GM12878 (cell line): ENCODE results near the gene SPTAN1. TPM values are rescaled to one million over a fixed set of nuclear protein-coding genes. Genes with fewer than 3 reads are reported as not detected.

ENCODE experiments used
- ATAC-seq: fragments of 200-7000 bp; cut with Tn5 transposase; 3 replicates; pipeline ENCODE4 v1.9.1; 2020; ENCODE audit warnings: mild to moderate bottlenecking, moderate library complexity
- BruUV-seq: library from RNA; stranded (reverse); fragments of 400-500 nt; replicated peaks from 2 replicates; lab custom pipeline; 2021; lab: Mats Ljungman, UMichigan
- CTCF ChIA-PET: fragments of 300-600 bp; sonication (Branson Sonifier 250); formaldehyde crosslinking; extraction: SDS; loops from one replicate; lab custom pipeline; 2021; ENCODE audit warnings: inconsistent platforms; lab: Yijun Ruan, JAX
- POLR2A ChIA-PET: fragments of 350-600 bp; formaldehyde crosslinking; extraction: SDS; loops from one replicate; lab custom pipeline; 2021; ENCODE audit warnings: inconsistent platforms; lab: Charles Lee
- RAD21 ChIA-PET: fragments of 300-600 bp; sonication (Branson Sonifier 250); formaldehyde crosslinking; loops from one replicate; lab custom pipeline; 2023; ENCODE audit warnings: antibody characterized with exemption; ENCODE audit not compliant: unreplicated experiment; lab: Charles Lee
- SMC1A ChIA-PET: fragments of 300-600 bp; sonication (Branson Sonifier 250); formaldehyde crosslinking; loops from one replicate; lab custom pipeline; 2023; ENCODE audit not compliant: unreplicated experiment, uncharacterized antibody; lab: Charles Lee
- DNase-seq: peaks from one replicate; pipeline ENCODE4 v3.0.0-alpha.2; 2011; ENCODE audit warnings: low read depth, low spot score
- FAIRE-seq: peaks from 3 replicates; lab custom pipeline; 2011; peaks lifted over from hg19 to GRCh38; lab: Jason Lieb, UNC
- H2AFZ ChIP-seq: 2 replicates; pipeline ENCODE4 v1.6.0; 2011; ENCODE audit warnings: low read depth, low read length, control low read depth; ENCODE audit not compliant: control insufficient read depth
- H3K27ac ChIP-seq: 2 replicates; pipeline ENCODE4 v1.5.1; 2011; ENCODE audit warnings: control low read depth; ENCODE audit not compliant: control insufficient read depth, insufficient read depth
- H3K27me3 ChIP-seq, 2 experiments: replicated peaks in 1 of 2; 2 replicates each; pipeline versions ENCODE4 v1.6.0 to v1.6.1; 2011; ENCODE audit warnings: low read length in 1 of 2; ENCODE audit not compliant: control insufficient read depth in 2 of 2, insufficient read depth in 2 of 2
- H3K36me3 ChIP-seq, 2 experiments: 2 replicates each; pipeline ENCODE4 v1.5.1; 2011; ENCODE audit warnings: low read length in 1 of 2; ENCODE audit not compliant: control insufficient read depth in 2 of 2, insufficient read depth in 2 of 2
- H3K4me1 ChIP-seq: 2 replicates; pipeline ENCODE4 v1.6.1; 2011; ENCODE audit warnings: mild to moderate bottlenecking, low read length, moderate library complexity, mixed read lengths; ENCODE audit not compliant: control insufficient read depth, insufficient read depth
- H3K4me2 ChIP-seq: 2 replicates; pipeline ENCODE4 v1.6.0; 2011; ENCODE audit warnings: control low read depth; ENCODE audit not compliant: control insufficient read depth, insufficient read depth
- H3K4me3 ChIP-seq: fragments of 200-600 bp; sonication (generic); 2 replicates; pipeline ENCODE4 v1.5.1; 2016
- H3K79me2 ChIP-seq: 2 replicates; pipeline ENCODE4 v1.6.0; 2011; ENCODE audit warnings: low read length; ENCODE audit not compliant: control insufficient read depth, insufficient read depth
- H3K9ac ChIP-seq: 2 replicates; pipeline ENCODE4 v1.8.0; 2011; ENCODE audit warnings: low read length, control low read depth, mixed read lengths; ENCODE audit not compliant: control insufficient read depth, insufficient read depth
- H3K9me3 ChIP-seq: replicated peaks from 3 replicates; pipeline ENCODE4 v1.5.1; 2011; ENCODE audit warnings: mild to moderate bottlenecking, low read length; ENCODE audit not compliant: control insufficient read depth, insufficient read depth
- H4K20me1 ChIP-seq: 2 replicates; pipeline ENCODE4 v1.6.0; 2011; ENCODE audit not compliant: control insufficient read depth, insufficient read depth
- CHD1 ChIP-seq: IDR thresholded peaks from 2 replicates; pipeline ENCODE4 v1.6.1; 2012; ENCODE audit warnings: low read depth, low read length, improper control_type of control experiment
- IKZF2 ChIP-seq, 2 experiments: fragments of 450-650 bp; IDR thresholded peaks; 2 replicates each; pipeline ENCODE4 v1.6.1; 2017; ENCODE audit warnings: mild to moderate bottlenecking in 2 of 2, moderate library complexity in 2 of 2
- KAT2A ChIP-seq: conservative IDR thresholded peaks from 2 replicates; pipeline ENCODE4 v1.6.1; 2011; ENCODE audit warnings: low read depth, low read length; ENCODE audit not compliant: control insufficient read depth
- SMAD1 ChIP-seq: fragments of 450-650 bp; IDR thresholded peaks from 2 replicates; pipeline ENCODE4 v1.6.1; 2018; ENCODE audit warnings: mild to moderate bottlenecking, low read depth; ENCODE audit not compliant: partially characterized antibody
- SREBF2 ChIP-seq: IDR thresholded peaks from 2 replicates; pipeline ENCODE4 v1.6.1; 2012; ENCODE audit warnings: mild to moderate bottlenecking, low read length
- SUPT20H ChIP-seq: IDR thresholded peaks from 2 replicates; pipeline ENCODE4 v1.6.1; 2011; ENCODE audit warnings: low read depth, mild to moderate bottlenecking, low read length, moderate library complexity, borderline replicate concordance; ENCODE audit not compliant: control insufficient read depth
- WGBS: methylation state at CpG from one replicate; pipeline ENCODE4 v1.1.6; 2016; ENCODE audit warnings: low lambda C conversion rate; ENCODE audit not compliant: insufficient replicate concordance, insufficient coverage; ENCODE audit errors: missing lambda C conversion rate; 5-methylcytosine and 5-hydroxymethylcytosine counted together
- in situ Hi-C: fragments of 300-500 bp; cut with MboI; formaldehyde crosslinking; loops from 9 replicates; pipeline ENCODE4 v1.14.3; 2018; ENCODE audit warnings: mixed read lengths
- intact Hi-C: fragments of 100-400 bp; cut with micrococcal nuclease; formaldehyde crosslinking; loops from one replicate; pipeline ENCODE4 v1.14.2; 2022; ENCODE audit not compliant: unreplicated experiment
- polyA plus RNA-seq, 11 experiments: library from polyadenylated mRNA; depleted of rRNA in 4 of 11; unstranded in 6 of 11; stranded (reverse) in 5 of 11; fragments of >200 nt; fragmentation: Nextera tagmentation in 4 of 11; fragmentation: Illumina TruSeq in 1 of 11; extraction: Ambion mirVana in 4 of 11; extraction: Trizol in 1 of 11; gene quantifications; 1 replicate in 1 of 11; 2 replicates in 10 of 11; pipeline versions ENCODE4 v1.2.1 to v1.2.3, GENCODE V29; 2011 to 2016; ENCODE audit warnings: inconsistent platforms in 2 of 11, missing spikeins in 2 of 11, low read depth in 1 of 11
- total RNA-seq, 4 experiments: library from RNA; depleted of rRNA in 3 of 4; stranded (reverse); fragments of >200 nt in 3 of 4; fragmentation: Illumina TruSeq in 1 of 4; extraction: Trizol in 1 of 4; gene quantifications; 2 replicates each; pipeline versions ENCODE4 v1.2.1 to v1.2.3, GENCODE V29; 2013 to 2021
- TF ChIP-seq, protein P1 (sequence below): IDR thresholded peaks from 2 replicates; pipeline ENCODE4 v1.6.1; 2012; ENCODE audit warnings: low read depth, low read length, improper control_type of control experiment
- TF ChIP-seq, protein P2 (sequence below): fragments of 450-650 bp; IDR thresholded peaks from 2 replicates; pipeline ENCODE4 v1.6.1; 2017; ENCODE audit warnings: mild to moderate bottlenecking, low read depth, inconsistent platforms; ENCODE audit not compliant: poor library complexity, severe bottlenecking
- TF ChIP-seq, protein P3 (sequence below): fragments of 450-650 bp; formaldehyde crosslinking; IDR thresholded peaks from 2 replicates; pipeline ENCODE4 v1.4.0; 2020; ENCODE audit warnings: mild to moderate bottlenecking, moderate library complexity
- TF ChIP-seq, protein P4 (sequence below): fragments of 450-650 bp; IDR thresholded peaks from 2 replicates; pipeline ENCODE4 v1.6.1; 2018; ENCODE audit warnings: mild to moderate bottlenecking, low read depth, moderate library complexity; ENCODE audit not compliant: partially characterized antibody

The SPTAN1 gene
- total and polyA plus RNA-seq, 10 of the 15 experiments (the other 5 are each of a cell fraction or from before 2014, with no cell fraction given): 18.7 to 156 (median 73.6) TPM

DNA sequence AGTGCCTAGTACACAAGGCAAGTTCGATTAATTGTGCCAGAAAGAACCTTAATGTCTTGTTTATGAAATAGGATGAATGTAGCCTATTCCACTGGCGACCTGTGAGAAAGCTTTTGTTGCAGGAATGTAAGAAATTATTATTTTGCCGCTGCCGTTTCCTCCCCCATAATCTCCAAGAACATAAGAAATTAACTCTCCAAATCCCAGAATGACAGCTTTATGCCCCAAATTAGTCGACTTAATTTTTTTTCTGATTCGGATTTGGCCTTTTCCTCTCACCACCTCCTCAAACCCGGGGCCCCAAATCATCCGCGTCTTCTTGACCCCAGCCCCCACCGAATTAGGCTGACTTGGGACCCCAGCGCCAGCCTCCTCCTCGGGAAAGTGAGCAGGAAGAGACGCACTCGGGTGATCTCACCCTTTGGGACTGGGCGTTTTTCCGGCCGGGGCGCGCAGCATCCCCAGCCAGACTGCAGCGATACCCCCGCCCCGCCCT, 682 bp upstream of the SPTAN1 start:
- Histone ChIP-seq H3K9me3 (no peaks in the 10 kb centered on the region), H3K9ac (peak overlapping the region; percentile 72), H3K27ac (peak overlapping the region; percentile 60), H3K36me3 (no peaks in the 10 kb centered on the region), H3K4me1 (peaks cover 21% of the 10 kb centered on the region), H3K4me3 (peak overlapping the region; percentile 72), H3K79me2 (peaks cover 36% of the 10 kb centered on the region), H3K27me3 (no peaks in the 10 kb centered on the region), H2AFZ (peak overlapping the region; percentile 91), H3K4me2 (peak overlapping the region; percentile 84), H4K20me1 (no peaks in the 10 kb centered on the region)
- intact Hi-C loops (loop anchor here (5.0 to 10.0 kb wide), 2 partner anchors 44 to 133 kb away; partner anchors contain the start of gene SET), in situ Hi-C loops (no loop called here)
- BruUV-seq: TSS peak; percentile 92
- ATAC-seq: no peak
- POLR2A ChIA-PET: interaction anchor here (0.5 to 3.8 kb wide), 17 partner anchors 8 to 453 kb away, joined by 3 to 19 read pairs (median 5); partner anchors contain the start of genes CERCAM, ENDOG, GLE1 and URM1
- CTCF ChIA-PET: interaction anchor here (0.9 to 3.2 kb wide), 4 partner anchors 11 to 132 kb away, joined by 3 to 10 read pairs (median 4); no protein-coding TSS in a partner anchor
- FAIRE-seq: no peak
- RAD21 ChIA-PET: interaction anchor here (1.2 to 1.9 kb wide), 6 partner anchors 39 to 266 kb away, joined by 4 to 11 read pairs (median 5); partner anchors contain the start of genes ENDOG and GLE1
- 2% methylated on average over 19 of the region's 22 CpGs for WGBS
- SMC1A ChIA-PET: interaction anchor here (1.0 to 4.5 kb wide), 7 partner anchors 9 to 132 kb away, joined by 3 to 20 read pairs (median 4); partner anchors contain the start of gene GLE1
- no peak for DNase-seq
- TF ChIP-seq, protein P1, sequence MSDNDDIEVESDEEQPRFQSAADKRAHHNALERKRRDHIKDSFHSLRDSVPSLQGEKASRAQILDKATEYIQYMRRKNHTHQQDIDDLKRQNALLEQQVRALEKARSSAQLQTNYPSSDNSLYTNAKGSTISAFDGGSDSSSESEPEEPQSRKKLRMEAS: no peak
- TF ChIP-seq SREBF2 (no peak), SMAD1 (no peak), KAT2A (no peak), CHD1 (no peak), IKZF2 (IDR thresholded peaks at IDR 0.05) (peak; percentile 62), SUPT20H (no peak)
- TF ChIP-seq, protein P2, sequence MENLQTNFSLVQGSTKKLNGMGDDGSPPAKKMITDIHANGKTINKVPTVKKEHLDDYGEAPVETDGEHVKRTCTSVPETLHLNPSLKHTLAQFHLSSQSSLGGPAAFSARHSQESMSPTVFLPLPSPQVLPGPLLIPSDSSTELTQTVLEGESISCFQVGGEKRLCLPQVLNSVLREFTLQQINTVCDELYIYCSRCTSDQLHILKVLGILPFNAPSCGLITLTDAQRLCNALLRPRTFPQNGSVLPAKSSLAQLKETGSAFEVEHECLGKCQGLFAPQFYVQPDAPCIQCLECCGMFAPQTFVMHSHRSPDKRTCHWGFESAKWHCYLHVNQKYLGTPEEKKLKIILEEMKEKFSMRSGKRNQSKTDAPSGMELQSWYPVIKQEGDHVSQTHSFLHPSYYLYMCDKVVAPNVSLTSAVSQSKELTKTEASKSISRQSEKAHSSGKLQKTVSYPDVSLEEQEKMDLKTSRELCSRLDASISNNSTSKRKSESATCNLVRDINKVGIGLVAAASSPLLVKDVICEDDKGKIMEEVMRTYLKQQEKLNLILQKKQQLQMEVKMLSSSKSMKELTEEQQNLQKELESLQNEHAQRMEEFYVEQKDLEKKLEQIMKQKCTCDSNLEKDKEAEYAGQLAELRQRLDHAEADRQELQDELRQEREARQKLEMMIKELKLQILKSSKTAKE: no peak
- TF ChIP-seq, protein P3, sequence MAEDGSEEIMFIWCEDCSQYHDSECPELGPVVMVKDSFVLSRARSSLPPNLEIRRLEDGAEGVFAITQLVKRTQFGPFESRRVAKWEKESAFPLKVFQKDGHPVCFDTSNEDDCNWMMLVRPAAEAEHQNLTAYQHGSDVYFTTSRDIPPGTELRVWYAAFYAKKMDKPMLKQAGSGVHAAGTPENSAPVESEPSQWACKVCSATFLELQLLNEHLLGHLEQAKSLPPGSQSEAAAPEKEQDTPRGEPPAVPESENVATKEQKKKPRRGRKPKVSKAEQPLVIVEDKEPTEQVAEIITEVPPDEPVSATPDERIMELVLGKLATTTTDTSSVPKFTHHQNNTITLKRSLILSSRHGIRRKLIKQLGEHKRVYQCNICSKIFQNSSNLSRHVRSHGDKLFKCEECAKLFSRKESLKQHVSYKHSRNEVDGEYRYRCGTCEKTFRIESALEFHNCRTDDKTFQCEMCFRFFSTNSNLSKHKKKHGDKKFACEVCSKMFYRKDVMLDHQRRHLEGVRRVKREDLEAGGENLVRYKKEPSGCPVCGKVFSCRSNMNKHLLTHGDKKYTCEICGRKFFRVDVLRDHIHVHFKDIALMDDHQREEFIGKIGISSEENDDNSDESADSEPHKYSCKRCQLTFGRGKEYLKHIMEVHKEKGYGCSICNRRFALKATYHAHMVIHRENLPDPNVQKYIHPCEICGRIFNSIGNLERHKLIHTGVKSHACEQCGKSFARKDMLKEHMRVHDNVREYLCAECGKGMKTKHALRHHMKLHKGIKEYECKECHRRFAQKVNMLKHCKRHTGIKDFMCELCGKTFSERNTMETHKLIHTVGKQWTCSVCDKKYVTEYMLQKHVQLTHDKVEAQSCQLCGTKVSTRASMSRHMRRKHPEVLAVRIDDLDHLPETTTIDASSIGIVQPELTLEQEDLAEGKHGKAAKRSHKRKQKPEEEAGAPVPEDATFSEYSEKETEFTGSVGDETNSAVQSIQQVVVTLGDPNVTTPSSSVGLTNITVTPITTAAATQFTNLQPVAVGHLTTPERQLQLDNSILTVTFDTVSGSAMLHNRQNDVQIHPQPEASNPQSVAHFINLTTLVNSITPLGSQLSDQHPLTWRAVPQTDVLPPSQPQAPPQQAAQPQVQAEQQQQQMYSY (CRISPR knock-in tag): no peak
- TF ChIP-seq, protein P4, sequence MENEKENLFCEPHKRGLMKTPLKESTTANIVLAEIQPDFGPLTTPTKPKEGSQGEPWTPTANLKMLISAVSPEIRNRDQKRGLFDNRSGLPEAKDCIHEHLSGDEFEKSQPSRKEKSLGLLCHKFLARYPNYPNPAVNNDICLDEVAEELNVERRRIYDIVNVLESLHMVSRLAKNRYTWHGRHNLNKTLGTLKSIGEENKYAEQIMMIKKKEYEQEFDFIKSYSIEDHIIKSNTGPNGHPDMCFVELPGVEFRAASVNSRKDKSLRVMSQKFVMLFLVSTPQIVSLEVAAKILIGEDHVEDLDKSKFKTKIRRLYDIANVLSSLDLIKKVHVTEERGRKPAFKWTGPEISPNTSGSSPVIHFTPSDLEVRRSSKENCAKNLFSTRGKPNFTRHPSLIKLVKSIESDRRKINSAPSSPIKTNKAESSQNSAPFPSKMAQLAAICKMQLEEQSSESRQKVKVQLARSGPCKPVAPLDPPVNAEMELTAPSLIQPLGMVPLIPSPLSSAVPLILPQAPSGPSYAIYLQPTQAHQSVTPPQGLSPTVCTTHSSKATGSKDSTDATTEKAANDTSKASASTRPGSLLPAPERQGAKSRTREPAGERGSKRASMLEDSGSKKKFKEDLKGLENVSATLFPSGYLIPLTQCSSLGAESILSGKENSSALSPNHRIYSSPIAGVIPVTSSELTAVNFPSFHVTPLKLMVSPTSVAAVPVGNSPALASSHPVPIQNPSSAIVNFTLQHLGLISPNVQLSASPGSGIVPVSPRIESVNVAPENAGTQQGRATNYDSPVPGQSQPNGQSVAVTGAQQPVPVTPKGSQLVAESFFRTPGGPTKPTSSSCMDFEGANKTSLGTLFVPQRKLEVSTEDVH: no peak
